ENCODE data around the gene TNIK.

TNIK gene

DNA sequence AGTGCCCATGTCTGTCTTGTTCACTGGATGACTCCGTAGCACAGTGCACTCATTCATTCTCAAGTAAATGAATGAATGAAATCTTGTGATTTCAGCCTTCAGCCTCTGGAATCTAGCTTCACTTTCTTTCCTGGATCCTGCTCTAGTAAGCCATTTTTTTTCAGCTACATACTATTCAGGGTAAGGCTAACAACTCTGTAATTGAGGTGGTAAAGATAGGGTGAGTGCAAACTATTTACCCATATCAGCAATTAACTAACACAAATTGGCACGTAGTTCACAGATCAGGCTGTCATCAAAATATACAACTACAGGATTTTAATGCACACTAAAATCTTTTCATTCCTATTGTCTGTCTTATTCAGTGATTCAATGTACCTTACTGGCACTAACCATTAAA lies 238.6 kb downstream of the TNIK start:
- peaks cover 14% of the 10 kb centered on the region for H3K36me3 Mint-ChIP-seq (ENCODE audit: low read depth)
- TF ChIP-seq, protein P1, sequence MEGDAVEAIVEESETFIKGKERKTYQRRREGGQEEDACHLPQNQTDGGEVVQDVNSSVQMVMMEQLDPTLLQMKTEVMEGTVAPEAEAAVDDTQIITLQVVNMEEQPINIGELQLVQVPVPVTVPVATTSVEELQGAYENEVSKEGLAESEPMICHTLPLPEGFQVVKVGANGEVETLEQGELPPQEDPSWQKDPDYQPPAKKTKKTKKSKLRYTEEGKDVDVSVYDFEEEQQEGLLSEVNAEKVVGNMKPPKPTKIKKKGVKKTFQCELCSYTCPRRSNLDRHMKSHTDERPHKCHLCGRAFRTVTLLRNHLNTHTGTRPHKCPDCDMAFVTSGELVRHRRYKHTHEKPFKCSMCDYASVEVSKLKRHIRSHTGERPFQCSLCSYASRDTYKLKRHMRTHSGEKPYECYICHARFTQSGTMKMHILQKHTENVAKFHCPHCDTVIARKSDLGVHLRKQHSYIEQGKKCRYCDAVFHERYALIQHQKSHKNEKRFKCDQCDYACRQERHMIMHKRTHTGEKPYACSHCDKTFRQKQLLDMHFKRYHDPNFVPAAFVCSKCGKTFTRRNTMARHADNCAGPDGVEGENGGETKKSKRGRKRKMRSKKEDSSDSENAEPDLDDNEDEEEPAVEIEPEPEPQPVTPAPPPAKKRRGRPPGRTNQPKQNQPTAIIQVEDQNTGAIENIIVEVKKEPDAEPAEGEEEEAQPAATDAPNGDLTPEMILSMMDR (IDR thresholded peaks at IDR 0.05), result no peak
- no peaks in the 10 kb centered on the region for H3K27me3 Mint-ChIP-seq (ENCODE audit: low read depth, poor library complexity)
- no peaks in the 10 kb centered on the region for H3K4me1 Mint-ChIP-seq
- H3K27ac Mint-ChIP-seq, result no peak overlapping the region
- DNase-seq, result no peak
- no peak overlapping the region for H3K4me3 Mint-ChIP-seq
- H3K9me3 Mint-ChIP-seq, result peaks cover 10% of the 10 kb centered on the region

DNA sequence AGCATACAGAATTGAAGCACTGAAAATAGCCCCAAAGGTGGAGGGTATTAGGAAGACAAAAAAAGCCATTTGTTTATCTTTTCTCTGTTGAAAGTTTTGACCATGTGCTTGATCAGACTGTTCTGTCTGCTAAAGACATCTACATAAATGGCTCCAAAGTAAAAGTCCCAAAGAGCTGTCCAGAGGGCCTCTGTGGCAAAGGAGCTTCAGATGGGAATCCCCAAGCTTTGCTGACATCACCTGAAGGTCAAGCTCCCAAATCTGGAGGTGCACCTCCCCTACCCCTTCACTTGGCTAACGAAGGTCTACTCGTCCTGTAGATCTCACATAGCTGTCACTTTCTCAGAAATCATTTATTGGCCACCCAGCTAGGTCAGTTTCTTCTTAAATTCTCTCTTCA lies 239.1 kb downstream of the TNIK start:
- Mint-ChIP-seq H3K27ac (no peak overlapping the region), H3K27me3 (ENCODE audit: low read depth, poor library complexity) (no peaks in the 10 kb centered on the region), H3K4me3 (no peak overlapping the region), H3K36me3 (ENCODE audit: low read depth) (peaks cover 11% of the 10 kb centered on the region), H3K9me3 (peaks cover 7% of the 10 kb centered on the region), H3K4me1 (no peaks in the 10 kb centered on the region)
- no peak for DNase-seq
- TF ChIP-seq, protein P1 (IDR thresholded peaks at IDR 0.05), result no peak

DNA sequence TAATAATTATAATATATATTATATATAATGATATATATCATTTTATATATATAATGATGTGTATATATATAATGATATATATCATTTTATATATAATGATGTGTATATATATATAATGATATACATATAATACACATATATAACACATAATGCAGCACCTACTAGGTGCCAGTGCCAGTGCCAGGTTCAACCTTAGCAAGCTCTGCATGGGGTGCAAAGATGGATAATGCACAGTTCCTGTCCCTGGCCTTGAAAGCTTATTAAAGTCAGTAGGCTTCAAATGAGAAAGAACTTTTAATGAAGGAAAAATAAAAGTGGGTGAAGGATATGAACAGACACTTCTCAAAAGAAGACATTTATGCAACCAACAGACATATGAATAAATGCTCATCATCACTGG lies 240.9 kb downstream of the TNIK start:
- Mint-ChIP-seq H3K36me3 (ENCODE audit: low read depth) (peaks cover under 1% of the 10 kb centered on the region), H3K27ac (no peak overlapping the region), H3K9me3 (no peaks in the 10 kb centered on the region), H3K27me3 (ENCODE audit: low read depth, poor library complexity) (no peaks in the 10 kb centered on the region), H3K4me1 (no peaks in the 10 kb centered on the region), H3K4me3 (no peak overlapping the region)
- TF ChIP-seq, protein P1 (IDR thresholded peaks at IDR 0.05), result no peak
- no peak for DNase-seq

DNA sequence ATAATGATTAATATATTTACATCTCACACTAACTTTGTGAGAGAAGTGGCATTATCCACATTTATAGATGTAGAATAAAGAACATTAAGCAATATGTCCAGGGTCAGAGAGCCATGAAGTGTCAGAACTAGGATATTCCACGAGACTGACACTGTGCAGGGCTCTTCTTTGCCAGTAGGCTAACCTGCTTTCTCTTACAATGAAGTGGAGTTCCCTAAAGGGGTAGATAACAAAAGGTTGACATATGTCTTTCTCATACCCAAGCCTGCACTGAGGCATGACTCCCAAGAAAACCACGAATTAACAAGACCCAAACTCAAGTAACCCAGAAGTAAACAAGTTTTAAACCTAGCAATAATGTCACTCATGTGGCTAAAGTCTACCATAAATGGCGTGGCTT lies 242.1 kb downstream of the TNIK start:
- no peak overlapping the region for H3K27ac Mint-ChIP-seq
- H3K36me3 Mint-ChIP-seq (ENCODE audit: low read depth), result no peaks in the 10 kb centered on the region
- H3K9me3 Mint-ChIP-seq, result no peaks in the 10 kb centered on the region
- H3K4me3 Mint-ChIP-seq, result no peak overlapping the region
- DNase-seq, result no peak
- peaks cover 10% of the 10 kb centered on the region for H3K4me1 Mint-ChIP-seq
- TF ChIP-seq, protein P1 (IDR thresholded peaks at IDR 0.05), result no peak
- no peaks in the 10 kb centered on the region for H3K27me3 Mint-ChIP-seq (ENCODE audit: low read depth, poor library complexity)

DNA sequence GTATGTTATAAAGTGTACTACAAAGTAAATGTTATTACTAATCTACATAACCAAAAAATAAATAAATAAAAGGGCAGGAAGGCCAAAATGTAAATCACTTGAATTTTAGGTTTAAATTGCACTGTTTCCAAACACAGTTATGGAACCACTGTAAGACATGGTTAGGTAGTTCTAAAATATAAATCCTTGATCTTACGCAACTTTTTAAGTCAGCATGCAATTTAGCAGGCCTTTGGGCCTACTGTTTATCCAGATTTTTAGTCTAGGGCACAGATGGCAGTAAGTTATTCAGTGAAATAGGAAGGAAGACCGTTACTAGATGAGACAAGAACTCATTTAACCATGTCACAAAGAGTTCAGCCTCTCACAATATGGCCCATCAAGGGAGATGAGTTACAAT lies 246.3 kb downstream of the TNIK start:
- peaks cover 6% of the 10 kb centered on the region for H3K36me3 Mint-ChIP-seq (ENCODE audit: low read depth)
- no peak overlapping the region for H3K27ac Mint-ChIP-seq
- TF ChIP-seq, protein P1 (IDR thresholded peaks at IDR 0.05), result no peak
- no peaks in the 10 kb centered on the region for H3K27me3 Mint-ChIP-seq (ENCODE audit: low read depth, poor library complexity)
- no peak overlapping the region for H3K4me3 Mint-ChIP-seq
- peaks cover 22% of the 10 kb centered on the region for H3K4me1 Mint-ChIP-seq
- no peaks in the 10 kb centered on the region for H3K9me3 Mint-ChIP-seq
- DNase-seq, result no peak

DNA sequence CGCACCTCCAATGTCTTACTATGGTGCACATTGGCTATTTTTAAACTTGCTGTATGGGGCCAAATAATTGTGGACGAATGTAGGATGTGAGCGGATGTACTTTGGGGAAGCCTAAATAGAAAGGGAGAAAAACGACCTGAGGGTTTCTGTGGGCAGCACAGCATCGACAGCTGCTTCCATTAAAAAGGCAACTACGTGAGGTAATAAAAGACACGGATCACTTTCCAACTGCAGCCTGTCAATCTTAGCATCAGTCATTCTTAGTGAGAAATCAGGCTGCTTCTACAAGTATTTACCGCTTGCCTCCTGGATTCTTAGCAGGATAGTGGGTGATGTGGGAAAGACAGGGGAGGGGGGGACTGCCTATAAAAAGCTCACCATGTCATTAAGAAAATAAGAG lies 247.0 kb downstream of the TNIK start:
- no peak for DNase-seq
- H3K27me3 Mint-ChIP-seq (ENCODE audit: low read depth, poor library complexity), result no peaks in the 10 kb centered on the region
- peak overlapping the region; percentile 65 for H3K27ac Mint-ChIP-seq
- TF ChIP-seq, protein P1 (IDR thresholded peaks at IDR 0.05), result no peak
- H3K4me3 Mint-ChIP-seq, result no peak overlapping the region
- peaks cover 23% of the 10 kb centered on the region for H3K4me1 Mint-ChIP-seq
- H3K9me3 Mint-ChIP-seq, result no peaks in the 10 kb centered on the region
- peaks cover 6% of the 10 kb centered on the region for H3K36me3 Mint-ChIP-seq (ENCODE audit: low read depth)
